GM23248 (cell line): ENCODE measurements around the gene HSPBAP1.

ENCODE experiments used
- EZH2 ChIP-seq: fragments of 200-600 bp; sonication (generic); IDR thresholded peaks from 2 replicates; pipeline ENCODE4 v1.6.1; 2018; ENCODE audit warnings: antibody characterized with exemption, mild to moderate bottlenecking; ENCODE audit not compliant: insufficient read depth, poor library complexity, severe bottlenecking
- EZH2phosphoT487 ChIP-seq: fragments of 200-600 bp; sonication (generic); IDR thresholded peaks from 2 replicates; pipeline ENCODE4 v1.6.1; 2018; ENCODE audit warnings: antibody characterized with exemption, moderate library complexity, mild to moderate bottlenecking, low read depth; ENCODE audit not compliant: insufficient read depth

- no peak for TF ChIP-seq EZH2phosphoT487
- TF ChIP-seq EZH2 = no peak
Measured at GRCh38 chr3:122782804-122783203, 10.8 kb downstream of the HSPBAP1 start.
